ENCODE results near the gene IL2RG. TPM values are rescaled to one million over a fixed set of nuclear protein-coding genes. Genes with fewer than 3 reads are reported as not detected.

Gene IL2RG
- total and polyA plus RNA-seq, 7 donors: 1.7 to 90.1 (median 11.2) TPM; not detected in 1

DNA sequence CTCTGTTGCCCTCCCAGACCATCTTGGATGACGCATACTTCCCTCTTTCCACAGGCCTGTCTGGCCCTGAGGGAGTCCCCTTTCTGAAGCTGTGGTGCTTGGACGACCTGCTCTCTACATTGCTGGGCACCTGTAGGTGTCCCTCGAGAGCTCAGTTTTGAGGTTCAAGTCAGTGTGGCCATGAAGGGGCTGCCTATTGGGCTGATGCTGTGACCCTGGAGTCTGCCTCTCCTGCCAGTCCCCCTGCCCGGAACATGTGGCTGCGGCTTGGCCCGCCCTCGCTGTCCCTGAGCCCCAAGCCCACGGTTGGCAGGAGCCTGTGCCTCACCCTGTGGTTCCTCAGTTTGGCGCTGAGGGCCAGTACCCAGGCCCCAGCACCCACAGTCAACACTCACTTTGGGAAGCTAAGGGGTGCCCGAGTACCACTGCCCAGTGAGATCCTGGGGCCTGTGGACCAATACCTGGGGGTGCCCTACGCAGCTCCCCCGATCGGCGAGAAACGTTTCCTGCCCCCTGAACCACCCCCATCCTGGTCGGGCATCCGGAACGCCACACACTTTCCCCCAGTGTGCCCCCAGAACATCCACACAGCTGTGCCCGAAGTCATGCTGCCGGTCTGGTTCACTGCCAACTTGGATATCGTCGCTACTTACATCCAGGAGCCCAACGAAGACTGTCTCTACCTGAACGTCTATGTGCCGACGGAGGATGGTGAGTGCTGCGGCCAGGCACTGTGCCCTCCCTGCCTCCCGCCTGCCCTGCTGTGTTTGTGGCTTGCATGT is 36.3 kb upstream of the IL2RG start:
- H3K27ac ChIP-seq: no peak overlapping the region
- no peaks in the 10 kb centered on the region for H3K27me3 ChIP-seq
- DNase-seq: no peak
- WGBS, 2 donors: 90 to 95% methylated on average over 28 of the region's 28 CpGs
- H3K4me1 ChIP-seq: peaks cover 0 to 32% (median 23%) of the 10 kb centered on the region in 4 donors
- no peak overlapping the region for H3K4me3 ChIP-seq
- H3K36me3 ChIP-seq: peaks cover 0 to under 1% (median 0%) of the 10 kb centered on the region in 4 donors
- TF ChIP-seq CTCF (IDR thresholded peaks at IDR 0.05) (no peak), POLR2AphosphoS5 (IDR thresholded peaks at IDR 0.05) (no peak), EP300 (IDR thresholded peaks at IDR 0.05) (no peak), POLR2A (IDR thresholded peaks at IDR 0.05) (no peak)
- intact Hi-C loops (cut with DNase I): no loop called here
- no peaks in the 10 kb centered on the region for H3K9me3 ChIP-seq

DNA sequence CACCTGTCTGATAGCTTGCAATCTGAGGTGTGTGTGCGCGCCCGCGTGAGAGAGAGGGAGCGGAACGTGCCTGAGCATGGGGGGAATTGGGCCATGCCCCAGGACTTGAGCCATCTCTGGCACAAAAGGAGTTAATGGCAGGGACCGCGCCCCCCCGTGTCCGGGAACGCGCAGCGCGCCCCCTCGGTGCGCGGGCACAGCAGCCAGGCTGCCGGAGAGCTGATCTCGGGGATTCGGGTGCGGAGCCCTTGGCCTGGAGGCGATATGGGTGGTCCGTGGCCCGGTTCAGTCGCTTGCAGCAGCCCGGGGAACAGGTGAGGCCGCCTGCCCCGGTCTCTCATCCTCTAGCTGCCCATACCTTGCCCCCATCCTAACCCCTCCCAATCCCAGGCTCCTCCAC is 33.3 kb upstream of the IL2RG start, which contains the start of gene NLGN3:
TSS of gene NLGN3 (plus strand) at position 191 of the 400 bp plus-strand sequence. CDS start 2,909 bp downstream, outside the sequence.
- no peak for DNase-seq
- Histone ChIP-seq H3K4me3 (peak within 1 kb of the TSS in 3 of 4 donors; percentile 28 to 37 (median 33)), H3K27ac (peak within 1 kb of the TSS in 1 of 4 donors; percentile 47), H3K9me3 (no peaks in the 10 kb centered on the region), H3K27me3 (no peaks in the 10 kb centered on the region), H3K36me3 (peaks cover 0 to 27% (median 4%) of the 10 kb centered on the region in 4 donors), H3K4me1 (peaks cover 0 to 32% (median 23%) of the 10 kb centered on the region in 4 donors)
- TF ChIP-seq EP300 (IDR thresholded peaks at IDR 0.05) (no peak), POLR2AphosphoS5 (IDR thresholded peaks at IDR 0.05) (peak in 1 of 4 donors; percentile 33)
- WGBS, 2 donors: 14 to 44% methylated on average over 28 of the region's 28 CpGs
- intact Hi-C loops (cut with DNase I): no loop called here

DNA sequence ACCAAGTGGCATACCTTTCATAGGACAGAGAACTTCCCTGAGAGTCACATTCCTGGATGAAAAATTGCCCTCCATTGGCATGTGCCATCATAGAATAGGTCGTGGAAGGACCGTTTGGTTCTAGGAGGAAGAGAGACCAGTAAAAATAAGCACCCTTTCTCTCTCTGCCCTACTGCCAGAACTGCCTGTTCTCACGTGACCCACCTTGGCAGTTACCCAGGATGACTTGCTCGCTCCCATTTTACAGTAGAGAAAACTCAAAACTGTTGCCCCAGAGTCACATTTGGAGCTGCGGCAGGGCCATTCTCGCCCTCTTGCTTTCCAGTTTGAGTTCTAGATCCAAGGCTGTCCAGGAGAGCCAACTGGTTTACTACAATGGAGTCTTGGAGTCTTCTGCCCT is 32.1 kb upstream of the IL2RG start:
- Histone ChIP-seq H3K4me3 (no peak overlapping the region), H3K27me3 (no peaks in the 10 kb centered on the region), H3K36me3 (peaks cover 0 to 38% (median 6%) of the 10 kb centered on the region in 4 donors), H3K27ac (peak overlapping the region in 1 of 4 donors; percentile 16), H3K4me1 (peaks cover 0 to 32% (median 23%) of the 10 kb centered on the region in 4 donors), H3K9me3 (no peaks in the 10 kb centered on the region)
- TF ChIP-seq EP300 (IDR thresholded peaks at IDR 0.05) (no peak), CTCF (IDR thresholded peaks at IDR 0.05) (no peak), POLR2AphosphoS5 (IDR thresholded peaks at IDR 0.05) (no peak), POLR2A (IDR thresholded peaks at IDR 0.05) (no peak)
- DNase-seq: peak; percentile 79
- 46 to 65% methylated on average over 6 of the region's 6 CpGs for WGBS, 2 donors
- intact Hi-C loops (cut with DNase I): no loop called here

- Histone ChIP-seq H3K27me3 (no peaks in the 10 kb centered on the region), H3K27ac (no peak overlapping the region), H3K36me3 (peaks cover 7 to 69% (median 22%) of the 10 kb centered on the region in 4 donors), H3K9me3 (no peaks in the 10 kb centered on the region), H3K4me1 (peaks cover 0 to 23% (median 20%) of the 10 kb centered on the region in 4 donors), H3K4me3 (no peak overlapping the region)
- TF ChIP-seq EP300 (IDR thresholded peaks at IDR 0.05): no peak
- TF ChIP-seq POLR2AphosphoS5 (IDR thresholded peaks at IDR 0.05): no peak
- no peak for TF ChIP-seq CTCF (IDR thresholded peaks at IDR 0.05)
- 87 to 90% methylated on average over 6 of the region's 6 CpGs for WGBS, 2 donors
- intact Hi-C loops (cut with DNase I): no loop called here
- no peak for DNase-seq
These were observed 29.1 kb upstream of the IL2RG start for GRCh38 chrX:71140440-71140839.

DNA sequence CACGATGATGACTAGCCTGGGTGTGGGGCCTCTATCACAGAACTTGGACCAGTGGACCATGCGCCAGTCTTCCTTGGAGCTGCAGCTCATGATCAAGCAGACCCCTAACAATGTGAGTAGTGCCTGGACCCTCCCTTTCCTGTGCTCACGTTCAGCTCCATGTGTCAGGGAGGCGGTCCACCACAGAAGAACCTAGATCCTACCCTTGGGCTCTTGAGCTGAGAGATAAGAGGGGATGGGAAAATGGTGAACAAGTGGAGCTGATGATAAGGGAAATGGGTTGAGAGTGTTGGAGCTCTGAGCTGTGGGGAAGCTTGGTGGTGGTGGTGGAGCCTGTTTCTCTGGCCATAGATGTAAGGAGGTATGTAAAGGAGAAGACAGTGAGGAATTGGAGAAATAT is 20.1 kb upstream of the IL2RG start:
- Histone ChIP-seq H3K4me1 (no peaks in the 10 kb centered on the region), H3K27me3 (no peaks in the 10 kb centered on the region), H3K9me3 (no peaks in the 10 kb centered on the region), H3K4me3 (no peak overlapping the region), H3K27ac (no peak overlapping the region), H3K36me3 (peaks cover 21 to 93% (median 33%) of the 10 kb centered on the region in 4 donors)
- no peak for DNase-seq
- intact Hi-C loops (cut with DNase I): no loop called here
- no peak for TF ChIP-seq CTCF (IDR thresholded peaks at IDR 0.05)
- no peak for TF ChIP-seq POLR2AphosphoS5 (IDR thresholded peaks at IDR 0.05)
- TF ChIP-seq EP300 (IDR thresholded peaks at IDR 0.05): no peak
- TF ChIP-seq POLR2A (IDR thresholded peaks at IDR 0.05): no peak
- 91 to 92% methylated on average over 4 of the region's 4 CpGs for WGBS, 2 donors

Measured in sigmoid colon (tissue), 7 donors.